ENCODE data around the gene TRPM2. TPM values are rescaled to one million over a fixed set of nuclear protein-coding genes. Genes with fewer than 3 reads are reported as not detected.

Gene TRPM2
- total and polyA plus RNA-seq, 7 experiments from 2014 or later: 1.2 to 29.6 (median 2.0) TPM

DNA sequence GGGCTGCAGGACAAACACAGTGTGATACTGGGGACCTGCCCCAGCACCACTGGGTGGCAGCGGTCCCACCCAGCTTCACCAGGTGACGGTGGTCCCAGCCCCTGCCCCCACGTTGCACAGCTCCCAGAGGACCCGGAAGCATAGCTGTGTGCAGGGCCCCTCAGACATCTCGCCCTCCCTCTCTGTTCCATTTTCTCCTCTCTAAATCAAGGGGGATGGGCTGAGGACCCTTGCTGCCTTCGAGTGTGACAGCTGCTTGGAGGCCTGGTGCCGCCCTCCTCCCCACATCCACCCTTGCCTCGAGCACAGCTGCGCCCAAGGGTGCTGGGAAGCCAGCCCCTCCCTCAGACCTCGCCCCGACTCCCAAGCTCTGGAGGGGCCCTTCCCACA, 85.8 kb downstream of the TRPM2 start:
- H3K9me3 ChIP-seq (ENCODE audit: control insufficient read depth in 2 of 3, low read length in 3 of 3): no peaks in the 10 kb centered on the region
- H3K27ac ChIP-seq (ENCODE audit: low read depth, low read length): no peak overlapping the region
- no peak overlapping the region for H3K4me3 ChIP-seq (ENCODE audit: low read length)
- no peaks in the 10 kb centered on the region for H3K27me3 ChIP-seq (ENCODE audit: control insufficient read depth in 2 of 2, insufficient read depth in 2 of 2, low read length in 2 of 2)
- Mint-ChIP-seq H3K36me3 (peaks cover 0 to 7% (median 3%) of the 10 kb centered on the region in 5 donors), H3K9me3 (peaks cover 0 to 1% (median 0%) of the 10 kb centered on the region in 11 donors), H3K27me3 (no peaks in the 10 kb centered on the region), H3K27ac (no peak overlapping the region), H3K4me1 (peaks cover 0 to 8% (median 0%) of the 10 kb centered on the region in 7 donors), H3K4me3 (no peak overlapping the region)
- intact Hi-C loops (cut with micrococcal nuclease): no loop called here
- POLR2A ChIA-PET: no interaction called here
- peaks cover 0 to 6% (median 0%) of the 10 kb centered on the region in 3 experiments for H3K36me3 ChIP-seq (ENCODE audit: control insufficient read depth in 2 of 3, insufficient read depth in 3 of 3, low read length in 3 of 3)
- ATAC-seq: no peak
- CTCF ChIA-PET: no interaction called here
- no peaks in the 10 kb centered on the region for H3K4me1 ChIP-seq (ENCODE audit: control insufficient read depth in 2 of 2, insufficient read depth in 2 of 2, low read length in 2 of 2)
- DNase-seq: no peak

DNA sequence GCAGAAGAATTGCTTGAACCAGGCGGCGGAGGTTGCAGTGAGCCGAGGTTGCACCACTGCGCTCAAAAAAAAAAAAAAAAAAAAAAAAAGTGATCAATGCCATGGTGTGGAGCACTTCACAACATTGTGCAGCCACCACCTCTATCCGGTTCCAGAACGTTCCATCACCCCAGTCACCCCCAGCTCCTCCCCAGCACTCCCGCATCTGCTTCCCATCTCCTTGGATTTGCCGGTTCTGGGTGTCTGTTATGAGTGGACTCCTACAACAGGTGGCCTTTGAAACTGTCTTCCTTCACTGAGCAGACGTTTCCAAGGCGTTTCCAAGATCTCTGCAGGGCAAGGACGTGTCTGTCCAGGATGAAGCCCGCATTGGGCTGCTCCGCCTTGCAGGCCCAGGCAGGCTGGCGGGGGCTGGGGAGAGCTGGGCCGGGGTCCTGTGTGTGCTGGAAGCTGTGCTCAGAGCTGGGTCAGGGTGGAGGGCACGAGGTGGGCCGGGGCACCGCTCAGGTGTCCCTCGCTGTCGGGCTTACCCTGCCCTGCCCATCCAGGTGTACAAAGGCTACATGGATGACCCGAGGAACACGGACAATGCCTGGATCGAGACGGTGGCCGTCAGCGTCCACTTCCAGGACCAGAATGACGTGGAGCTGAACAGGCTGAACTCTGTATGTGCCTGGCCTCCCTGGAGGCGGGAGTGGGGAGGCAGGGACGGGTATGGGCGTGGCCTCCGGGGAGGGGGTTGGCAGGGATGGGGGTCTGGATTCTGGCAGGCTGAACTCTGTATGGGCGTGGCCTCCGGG, 87.0 kb downstream of the TRPM2 start:
- peaks cover 0 to 6% (median 0%) of the 10 kb centered on the region in 3 experiments for H3K36me3 ChIP-seq (ENCODE audit: control insufficient read depth in 2 of 3, insufficient read depth in 3 of 3, low read length in 3 of 3)
- H3K36me3 Mint-ChIP-seq: peaks cover 0 to 4% (median 3%) of the 10 kb centered on the region in 5 donors
- POLR2A ChIA-PET: no interaction called here
- H3K27ac ChIP-seq (ENCODE audit: low read depth, low read length): no peak overlapping the region
- H3K27me3 ChIP-seq (ENCODE audit: control insufficient read depth in 2 of 2, insufficient read depth in 2 of 2, low read length in 2 of 2): no peaks in the 10 kb centered on the region
- no peak overlapping the region for H3K4me3 ChIP-seq (ENCODE audit: low read length)
- no peak overlapping the region for H3K4me3 Mint-ChIP-seq
- peaks cover 0 to 1% (median 0%) of the 10 kb centered on the region in 11 donors for H3K9me3 Mint-ChIP-seq
- H3K9me3 ChIP-seq (ENCODE audit: control insufficient read depth in 2 of 3, low read length in 3 of 3): no peaks in the 10 kb centered on the region
- H3K27ac Mint-ChIP-seq: no peak overlapping the region
- CTCF ChIA-PET: no interaction called here
- no peak for DNase-seq
- no peaks in the 10 kb centered on the region for H3K4me1 ChIP-seq (ENCODE audit: control insufficient read depth in 2 of 2, insufficient read depth in 2 of 2, low read length in 2 of 2)
- no peaks in the 10 kb centered on the region for H3K27me3 Mint-ChIP-seq
- no peak for ATAC-seq
- peaks cover 0 to 10% (median 0%) of the 10 kb centered on the region in 7 donors for H3K4me1 Mint-ChIP-seq
- intact Hi-C loops (cut with micrococcal nuclease): no loop called here

DNA sequence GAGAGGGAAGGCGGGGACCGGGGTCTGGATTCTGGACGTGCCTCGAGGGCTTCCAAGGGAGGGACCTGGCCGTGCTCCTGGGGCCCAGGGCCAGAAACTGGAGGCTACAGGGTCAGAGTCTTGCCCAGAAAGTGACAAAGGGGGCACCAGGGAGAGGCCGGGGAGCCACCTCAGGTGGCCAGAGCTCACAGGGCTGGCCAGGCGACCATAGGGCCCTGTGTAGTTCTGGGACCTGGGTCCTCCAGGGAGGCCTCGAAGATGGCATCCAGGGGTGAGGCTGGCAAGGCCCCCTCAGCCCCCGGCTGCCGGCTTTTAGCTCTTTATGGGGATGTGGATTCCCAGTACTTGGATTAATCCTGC, 87.6 kb downstream of the TRPM2 start:
- ATAC-seq (no peak), DNase-seq (no peak)
- Histone ChIP-seq H3K27ac (ENCODE audit: low read depth, low read length) (no peak overlapping the region), H3K4me3 (ENCODE audit: low read length) (no peak overlapping the region), H3K36me3 (ENCODE audit: control insufficient read depth in 2 of 3, insufficient read depth in 3 of 3, low read length in 3 of 3) (peaks cover 0 to 6% (median 0%) of the 10 kb centered on the region in 3 experiments), H3K9me3 (ENCODE audit: control insufficient read depth in 2 of 3, low read length in 3 of 3) (no peaks in the 10 kb centered on the region), H3K27me3 (ENCODE audit: control insufficient read depth in 2 of 2, insufficient read depth in 2 of 2, low read length in 2 of 2) (no peaks in the 10 kb centered on the region), H3K4me1 (ENCODE audit: control insufficient read depth in 2 of 2, insufficient read depth in 2 of 2, low read length in 2 of 2) (no peaks in the 10 kb centered on the region)
- intact Hi-C loops (cut with micrococcal nuclease): no loop called here
- POLR2A ChIA-PET: interaction anchor here (0.7 kb wide), 1 partner anchor 159 kb away, joined by 3 read pairs; no protein-coding TSS in a partner anchor
- H3K36me3 Mint-ChIP-seq: peaks cover 0 to 4% (median 0%) of the 10 kb centered on the region in 5 donors
- H3K9me3 Mint-ChIP-seq: peaks cover 0 to 1% (median 0%) of the 10 kb centered on the region in 11 donors
- H3K4me3 Mint-ChIP-seq: no peak overlapping the region
- CTCF ChIA-PET: no interaction called here
- H3K4me1 Mint-ChIP-seq: peaks cover 0 to 7% (median 0%) of the 10 kb centered on the region in 7 donors
- H3K27me3 Mint-ChIP-seq: no peaks in the 10 kb centered on the region
- no peak overlapping the region for H3K27ac Mint-ChIP-seq

DNA sequence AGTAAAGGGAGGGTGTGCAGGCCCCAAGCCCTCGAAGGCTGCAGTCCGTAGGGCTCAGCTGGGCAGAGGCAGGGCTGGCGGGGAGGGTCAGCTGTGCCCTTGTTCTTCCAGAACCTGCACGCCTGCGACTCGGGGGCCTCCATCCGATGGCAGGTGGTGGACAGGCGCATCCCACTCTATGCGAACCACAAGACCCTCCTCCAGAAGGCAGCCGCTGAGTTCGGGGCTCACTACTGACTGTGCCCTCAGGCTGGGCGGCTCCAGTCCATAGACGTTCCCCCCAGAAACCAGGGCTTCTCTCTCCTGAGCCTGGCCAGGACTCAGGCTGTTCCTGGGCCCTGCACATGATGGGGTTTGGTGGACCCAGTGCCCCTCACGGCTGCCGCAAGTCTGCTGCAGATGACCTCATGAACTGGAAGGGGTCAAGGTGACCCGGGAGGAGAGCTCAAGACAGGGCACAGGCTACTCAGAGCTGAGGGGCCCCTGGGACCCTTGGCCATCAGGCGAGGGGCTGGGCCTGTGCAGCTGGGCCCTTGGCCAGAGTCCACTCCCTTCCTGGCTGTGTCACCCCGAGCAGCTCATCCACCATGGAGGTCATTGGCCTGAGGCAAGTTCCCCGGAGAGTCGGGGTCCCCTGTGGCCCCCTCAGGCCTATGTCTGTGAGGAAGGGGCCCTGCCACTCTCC, 88.3 kb downstream of the TRPM2 start:
- Histone ChIP-seq H3K36me3 (ENCODE audit: control insufficient read depth in 2 of 3, insufficient read depth in 3 of 3, low read length in 3 of 3) (peaks cover 0 to 4% (median 0%) of the 10 kb centered on the region in 3 experiments), H3K27me3 (ENCODE audit: control insufficient read depth in 2 of 2, insufficient read depth in 2 of 2, low read length in 2 of 2) (no peaks in the 10 kb centered on the region), H3K9me3 (ENCODE audit: control insufficient read depth in 2 of 3, low read length in 3 of 3) (no peaks in the 10 kb centered on the region), H3K4me1 (ENCODE audit: control insufficient read depth in 2 of 2, insufficient read depth in 2 of 2, low read length in 2 of 2) (no peaks in the 10 kb centered on the region), H3K27ac (ENCODE audit: low read depth, low read length) (no peak overlapping the region), H3K4me3 (ENCODE audit: low read length) (no peak overlapping the region)
- peaks cover 0 to 1% (median 0%) of the 10 kb centered on the region in 11 donors for H3K9me3 Mint-ChIP-seq
- H3K4me1 Mint-ChIP-seq: peaks cover 0 to 7% (median 0%) of the 10 kb centered on the region in 7 donors
- CTCF ChIA-PET: no interaction called here
- H3K27ac Mint-ChIP-seq: no peak overlapping the region
- ATAC-seq (no peak), DNase-seq (no peak)
- H3K27me3 Mint-ChIP-seq: peaks cover 0 to 2% (median 0%) of the 10 kb centered on the region in 5 donors
- H3K36me3 Mint-ChIP-seq: peaks cover 0 to 4% (median 0%) of the 10 kb centered on the region in 5 donors
- H3K4me3 Mint-ChIP-seq: no peak overlapping the region
- POLR2A ChIA-PET: interaction anchor here (0.7 kb wide), 1 partner anchor 160 kb away, joined by 3 read pairs; no protein-coding TSS in a partner anchor
- intact Hi-C loops (cut with micrococcal nuclease): no loop called here

DNA sequence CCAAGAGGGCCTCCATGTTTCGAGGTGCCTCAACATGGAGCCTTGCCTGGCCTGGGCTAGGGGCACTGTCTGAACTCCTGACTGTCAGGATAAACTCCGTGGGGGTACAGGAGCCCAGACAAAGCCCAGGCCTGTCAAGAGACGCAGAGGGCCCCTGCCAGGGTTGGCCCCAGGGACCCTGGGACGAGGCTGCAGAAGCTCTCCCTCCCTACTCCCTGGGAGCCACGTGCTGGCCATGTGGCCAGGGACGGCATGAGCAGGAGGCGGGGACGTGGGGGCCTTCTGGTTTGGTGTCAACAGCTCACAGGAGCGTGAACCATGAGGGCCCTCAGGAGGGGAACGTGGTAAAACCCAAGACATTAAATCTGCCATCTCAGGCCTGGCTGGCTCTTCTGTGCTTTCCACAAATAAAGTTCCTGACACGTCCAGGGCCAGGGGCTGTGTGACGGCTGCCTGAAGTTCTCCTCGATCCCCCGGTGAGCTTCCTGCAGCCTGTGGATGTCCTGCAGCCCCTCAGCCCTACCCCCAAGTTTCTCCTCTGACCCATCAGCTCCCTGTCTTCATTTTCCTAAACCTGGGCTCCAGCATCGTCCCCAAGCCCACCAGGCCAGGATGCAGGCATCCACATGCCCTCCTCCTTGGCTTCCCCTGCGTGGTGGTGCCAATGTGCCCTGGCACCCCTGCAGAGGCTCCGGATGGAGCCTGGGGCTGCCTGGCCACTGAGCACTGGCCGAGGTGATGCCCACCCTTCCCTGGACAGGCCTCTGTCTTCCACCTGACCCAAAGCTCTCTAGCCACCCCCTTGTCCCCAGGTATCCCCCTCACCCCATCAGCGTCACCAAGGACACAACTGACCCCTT, 89.1 kb downstream of the TRPM2 start:
- no peak overlapping the region for H3K4me3 Mint-ChIP-seq
- peaks cover 0 to 4% (median 0%) of the 10 kb centered on the region in 5 donors for H3K36me3 Mint-ChIP-seq
- H3K36me3 ChIP-seq (ENCODE audit: control insufficient read depth in 2 of 3, insufficient read depth in 3 of 3, low read length in 3 of 3): no peaks in the 10 kb centered on the region
- peak overlapping the region in 1 of 9 donors; percentile 74 for H3K27ac Mint-ChIP-seq
- H3K27ac ChIP-seq (ENCODE audit: low read depth, low read length): no peak overlapping the region
- intact Hi-C loops (cut with micrococcal nuclease): no loop called here
- no peaks in the 10 kb centered on the region for H3K4me1 ChIP-seq (ENCODE audit: control insufficient read depth in 2 of 2, insufficient read depth in 2 of 2, low read length in 2 of 2)
- DNase-seq (no peak), ATAC-seq (no peak)
- H3K27me3 Mint-ChIP-seq: peaks cover 0 to 6% (median 0%) of the 10 kb centered on the region in 5 donors
- peaks cover 0 to 8% (median 0%) of the 10 kb centered on the region in 7 donors for H3K4me1 Mint-ChIP-seq
- peaks cover 0 to 2% (median 0%) of the 10 kb centered on the region in 11 donors for H3K9me3 Mint-ChIP-seq
- POLR2A ChIA-PET: interaction anchor here (0.7 kb wide), 1 partner anchor 79 kb away, joined by 4 read pairs; no protein-coding TSS in a partner anchor
- no peaks in the 10 kb centered on the region for H3K9me3 ChIP-seq (ENCODE audit: control insufficient read depth in 2 of 3, low read length in 3 of 3)
- H3K4me3 ChIP-seq (ENCODE audit: low read length): no peak overlapping the region
- CTCF ChIA-PET: interaction anchor here (0.5 kb wide), 1 partner anchor 406 kb away, joined by 3 read pairs; no protein-coding TSS in a partner anchor
- H3K27me3 ChIP-seq (ENCODE audit: control insufficient read depth in 2 of 2, insufficient read depth in 2 of 2, low read length in 2 of 2): no peaks in the 10 kb centered on the region

DNA sequence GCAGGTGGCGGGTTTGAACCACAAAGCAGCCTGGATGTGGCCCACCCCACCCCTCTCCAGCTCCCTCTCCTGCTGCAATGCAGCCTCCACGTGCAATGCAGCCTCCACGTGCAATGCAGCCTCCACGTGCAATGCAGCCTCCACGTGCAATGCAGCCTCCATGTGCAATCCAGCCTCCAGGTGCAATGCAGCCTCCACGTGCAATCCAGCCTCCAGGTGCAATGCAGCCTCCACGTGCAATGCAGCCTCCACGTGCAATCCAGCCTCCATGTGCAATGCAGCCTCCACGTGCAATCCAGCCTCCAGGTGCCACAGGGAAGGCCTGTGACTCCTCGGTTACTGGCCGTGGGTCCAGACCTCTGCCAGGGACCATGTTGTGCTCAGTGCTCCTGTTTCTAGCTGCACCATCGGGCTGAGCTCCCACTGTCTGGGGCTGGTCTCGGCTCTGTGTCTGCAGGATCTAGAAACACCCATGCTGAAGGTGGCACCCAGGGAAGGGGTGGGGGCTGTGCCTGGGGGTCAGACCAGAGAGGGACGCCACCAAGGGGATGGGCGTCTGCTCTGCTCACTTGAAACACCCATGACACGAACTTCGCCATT, 90.0 kb downstream of the TRPM2 start:
- peaks cover 0 to 4% (median 0%) of the 10 kb centered on the region in 5 donors for H3K36me3 Mint-ChIP-seq
- no peak overlapping the region for H3K4me3 Mint-ChIP-seq
- DNase-seq: no peak
- H3K27ac Mint-ChIP-seq: no peak overlapping the region
- intact Hi-C loops (cut with micrococcal nuclease): no loop called here
- Histone ChIP-seq H3K27me3 (ENCODE audit: control insufficient read depth in 2 of 2, insufficient read depth in 2 of 2, low read length in 2 of 2) (no peaks in the 10 kb centered on the region), H3K4me1 (ENCODE audit: control insufficient read depth in 2 of 2, insufficient read depth in 2 of 2, low read length in 2 of 2) (no peaks in the 10 kb centered on the region), H3K9me3 (ENCODE audit: control insufficient read depth in 2 of 3, low read length in 3 of 3) (no peaks in the 10 kb centered on the region), H3K27ac (ENCODE audit: low read depth, low read length) (no peak overlapping the region), H3K4me3 (ENCODE audit: low read length) (no peak overlapping the region), H3K36me3 (ENCODE audit: control insufficient read depth in 2 of 3, insufficient read depth in 3 of 3, low read length in 3 of 3) (no peaks in the 10 kb centered on the region)
- ChIA-PET POLR2A (interaction anchor here (0.6 to 0.7 kb wide), 2 partner anchors 80 to 593 kb away, joined by 4 read pairs; no protein-coding TSS in a partner anchor), CTCF (no interaction called here)
- H3K27me3 Mint-ChIP-seq: peaks cover 0 to 8% (median 0%) of the 10 kb centered on the region in 5 donors
- peaks cover 0 to 2% (median 0%) of the 10 kb centered on the region in 11 donors for H3K9me3 Mint-ChIP-seq
- no peak for ATAC-seq
- peaks cover 0 to 8% (median 0%) of the 10 kb centered on the region in 7 donors for H3K4me1 Mint-ChIP-seq
